ENCODE results near the gene DNAJC16. TPM values are rescaled to one million over a fixed set of nuclear protein-coding genes. Genes with fewer than 3 reads are reported as not detected.

The DNAJC16 gene
- total and polyA plus RNA-seq, 2 of the 13 experiments (the other 11 are each of a cell fraction or from before 2014, with no cell fraction given) = 11.4 to 15.4 TPM

GRCh38 chr1:15618077-15618654 lies 91.5 kb downstream of the DNAJC16 start (continued):
- TF ChIP-seq PAXIP1 (CRISPR knock-in tag; conservative IDR thresholded peaks at IDR 0.05) (no peak), PBX3 (CRISPR knock-in tag; IDR thresholded peaks at IDR 0.05; ENCODE audit: borderline replicate concordance) (no peak), POLR2A (IDR thresholded peaks at IDR 0.05; ENCODE audit: insufficient read depth in 1 of 2, low read depth in 2 of 2, low read length in 2 of 2) (peak in 1 of 2 experiments; percentile 35; a peak in 2 of 4 replicates), ZBTB44 (CRISPR knock-in tag; IDR thresholded peaks at IDR 0.05) (no peak), ZNF616 (CRISPR knock-in tag; IDR thresholded peaks at IDR 0.05; ENCODE audit: low read depth) (no peak), ZNF567 (CRISPR knock-in tag; IDR thresholded peaks at IDR 0.05; ENCODE audit: borderline replicate concordance) (no peak), ZNF280B (CRISPR knock-in tag; IDR thresholded peaks at IDR 0.05; ENCODE audit: borderline replicate concordance) (0 out of 2 replicates have a peak, but pooled peaks have one; percentile 7), NPAS2 (CRISPR knock-in tag; IDR thresholded peaks at IDR 0.05; ENCODE audit: borderline replicate concordance) (no peak), NCOA5 (CRISPR knock-in tag; IDR thresholded peaks at IDR 0.05) (no peak), ZNF562 (CRISPR knock-in tag; IDR thresholded peaks at IDR 0.05; ENCODE audit: borderline replicate concordance) (no peak), ZBTB39 (CRISPR knock-in tag; IDR thresholded peaks at IDR 0.05) (no peak), PRDM10 (CRISPR knock-in tag; IDR thresholded peaks at IDR 0.05; ENCODE audit: low read depth) (peak; percentile 86; the same call in 1 of the 2 replicates), RXRA (CRISPR knock-in tag; IDR thresholded peaks at IDR 0.05) (no peak), SMAD9 (CRISPR knock-in tag; IDR thresholded peaks at IDR 0.05) (no peak)

Data from HepG2 (cell line).